Activated naive CD4-positive, alpha-beta T cell treated with anti-CD3 and anti-CD28 coated beads, Interleukin-2, amount 50 U/mL, for 16 hours (primary cell): ENCODE results near the gene FUT1.

Experiments used
- DNase-seq: peaks from one replicate; pipeline ENCODE4 v3.0.0-alpha.2; 2020

The FUT1 gene

GRCh38 chr19:48715681-48716171, 36.7 kb downstream of the FUT1 start:
- DNase-seq, result no peak

GRCh38 chr19:48714759-48715675, 37.4 kb downstream of the FUT1 start:
- no peak for DNase-seq

GRCh38 chr19:48713864-48714755, 38.3 kb downstream of the FUT1 start:
- DNase-seq, result peak; percentile 97

GRCh38 chr19:48713041-48713863, 39.2 kb downstream of the FUT1 start:
- DNase-seq, result no peak

GRCh38 chr19:48711106-48711662, 41.3 kb downstream of the FUT1 start:
- DNase-seq, result no peak

- no peak for DNase-seq
These were observed 44.0 kb downstream of the FUT1 start for GRCh38 chr19:48708471-48708870.

- DNase-seq, result no peak
These were observed 47.0 kb downstream of the FUT1 start for GRCh38 chr19:48705431-48705830.

GRCh38 chr19:48703316-48703715, 49.1 kb downstream of the FUT1 start:
- DNase-seq, result no peak

- DNase-seq, result no peak
These were observed 49.7 kb downstream of the FUT1 start for GRCh38 chr19:48702701-48703100.

GRCh38 chr19:48698046-48698445, 54.4 kb downstream of the FUT1 start:
- no peak for DNase-seq
